ENCODE data around the gene PPIF. TPM values are rescaled to one million over a fixed set of nuclear protein-coding genes. Genes with fewer than 3 reads are reported as not detected.

Gene PPIF
- total RNA-seq, 2 donors from 2014 or later = 63.0 to 87.6 TPM

- DNase-seq (ENCODE audit: low spot score) = no peak
These were observed 50.5 kb downstream of the PPIF start for GRCh38 chr10:79397575-79398303.

GRCh38 chr10:79398642-79399041 is 51.4 kb downstream of the PPIF start:
- H3K4me1 ChIP-seq = no peaks in the 10 kb centered on the region
- no peak for TF ChIP-seq CTCF (IDR thresholded peaks at IDR 0.05)
- H3K27me3 ChIP-seq = no peaks in the 10 kb centered on the region
- peak overlapping the region in 1 of 2 donors; percentile 18 for H3K4me3 ChIP-seq
- DNase-seq (ENCODE audit: low spot score) = no peak
- H3K27ac ChIP-seq = peak overlapping the region; percentile 86 to 94
- H3K36me3 ChIP-seq = peaks cover 8% of the 10 kb centered on the region
- no peaks in the 10 kb centered on the region for H3K9me3 ChIP-seq

More at GRCh38 chr10:79397575-79398303, 50.5 kb downstream of the PPIF start:
- H3K36me3 ChIP-seq = peaks cover 15% of the 10 kb centered on the region
- no peaks in the 10 kb centered on the region for H3K9me3 ChIP-seq
- TF ChIP-seq CTCF (IDR thresholded peaks at IDR 0.05) = no peak
- H3K27ac ChIP-seq = peak overlapping the region; percentile 86 to 94
- peaks cover 0 to 2% of the 10 kb centered on the region in 2 donors for H3K4me1 ChIP-seq
- H3K27me3 ChIP-seq = no peaks in the 10 kb centered on the region
- H3K4me3 ChIP-seq = no peak overlapping the region

GRCh38 chr10:79399223-79399831 is 52.1 kb downstream of the PPIF start:
- peak overlapping the region in 1 of 2 donors; percentile 18 for H3K4me3 ChIP-seq
- DNase-seq (ENCODE audit: low spot score) = peak; percentile 93
- H3K27ac ChIP-seq = peak overlapping the region; percentile 86 to 94

GRCh38 chr10:79400146-79401004 is 53.1 kb downstream of the PPIF start:
- peak in 1 of 2 donors; percentile 74 for TF ChIP-seq CTCF (IDR thresholded peaks at IDR 0.05)
- Histone ChIP-seq H3K27me3 (no peaks in the 10 kb centered on the region), H3K9me3 (no peaks in the 10 kb centered on the region), H3K4me1 (no peaks in the 10 kb centered on the region), H3K4me3 (no peak overlapping the region), H3K36me3 (no peaks in the 10 kb centered on the region), H3K27ac (peak overlapping the region; percentile 86 to 94)
- DNase-seq (ENCODE audit: low spot score) = no peak

More at GRCh38 chr10:79399223-79399831, 52.1 kb downstream of the PPIF start:
- no peak for TF ChIP-seq CTCF (IDR thresholded peaks at IDR 0.05)
- Histone ChIP-seq H3K27me3 (no peaks in the 10 kb centered on the region), H3K9me3 (no peaks in the 10 kb centered on the region), H3K4me1 (no peaks in the 10 kb centered on the region), H3K36me3 (peaks cover under 1% of the 10 kb centered on the region)

- no peak for DNase-seq (ENCODE audit: low spot score)
- Histone ChIP-seq H3K4me3 (no peak overlapping the region), H3K27ac (peak overlapping the region; percentile 79 to 94)
These were observed 54.0 kb downstream of the PPIF start for GRCh38 chr10:79401015-79401921.

More at GRCh38 chr10:79401015-79401921, 54.0 kb downstream of the PPIF start:
- no peaks in the 10 kb centered on the region for H3K9me3 ChIP-seq
- H3K27me3 ChIP-seq = no peaks in the 10 kb centered on the region
- H3K36me3 ChIP-seq = no peaks in the 10 kb centered on the region
- H3K4me1 ChIP-seq = no peaks in the 10 kb centered on the region
- no peak for TF ChIP-seq CTCF (IDR thresholded peaks at IDR 0.05)
